Breast epithelium (tissue), 3 donors: Measurements from ENCODE around the gene LMOD3.

Source experiments
- CTCF ChIP-seq, 3 donors: fragments of 450-650 bp; IDR thresholded peaks; one replicate each; pipeline ENCODE4 v1.5.1; 2016 to 2017; ENCODE audit warnings: antibody characterized with exemption in 3 of 3, mild to moderate bottlenecking in 3 of 3, moderate library complexity in 3 of 3
- POLR2A ChIP-seq: fragments of 450-650 bp; IDR thresholded peaks from one replicate; pipeline ENCODE4 v1.6.1; 2016; ENCODE audit warnings: antibody characterized with exemption, mild to moderate bottlenecking, moderate library complexity
- POLR2AphosphoS5 ChIP-seq, 3 donors: sonication (generic); formaldehyde crosslinking; IDR thresholded peaks; one replicate each; pipeline ENCODE4 v1.6.1; 2017; ENCODE audit warnings: antibody characterized with exemption in 3 of 3

GRCh38 chr3:69115731-69116130 is 6.7 kb downstream of the LMOD3 start:
- TF ChIP-seq CTCF (IDR thresholded peaks at IDR 0.05) (no peak), POLR2A (no peak), POLR2AphosphoS5 (IDR thresholded peaks at IDR 0.05) (no peak)
